ENCODE results near the gene ADA. TPM values are rescaled to one million over a fixed set of nuclear protein-coding genes. Genes with fewer than 3 reads are reported as not detected.

Gene ADA
- total RNA-seq, 1 donor from 2014 or later, result 19.2 TPM

- TF ChIP-seq CTCF (IDR thresholded peaks at IDR 0.05; ENCODE audit: insufficient read depth, low read length, poor library complexity, severe bottlenecking), result no peak
Measured at GRCh38 chr20:44649976-44650375, 1.5 kb downstream of the ADA start.

DNA sequence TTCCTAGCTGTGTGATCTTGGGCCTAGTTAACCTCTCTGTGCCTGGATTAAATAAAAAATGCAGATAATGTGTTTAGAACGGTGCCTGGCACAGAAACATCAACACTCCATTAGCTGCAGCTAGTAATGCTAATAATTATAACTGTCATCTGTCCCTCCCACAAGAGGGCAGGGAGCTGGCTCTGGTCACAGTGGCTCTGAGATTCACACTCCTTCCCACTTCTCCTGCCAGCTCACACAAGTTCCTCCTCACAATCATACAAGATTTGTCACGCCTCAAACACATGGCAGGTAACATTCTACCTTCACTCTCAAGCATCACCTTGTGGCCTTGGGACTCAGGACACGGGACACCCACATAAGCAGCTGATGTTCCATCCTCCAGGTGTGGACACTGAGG lies 2.4 kb downstream of the ADA start:
- H3K36me3 ChIP-seq (ENCODE audit: control insufficient read depth, insufficient read depth, low read length), result no peaks in the 10 kb centered on the region
- no peak overlapping the region for H3K4me3 ChIP-seq (ENCODE audit: low read depth, low read length)
- no peaks in the 10 kb centered on the region for H3K27me3 ChIP-seq (ENCODE audit: control insufficient read depth, insufficient read depth, low read length)
- no peak for DNase-seq (ENCODE audit: low read depth)
- no peak for TF ChIP-seq CTCF (IDR thresholded peaks at IDR 0.05; ENCODE audit: insufficient read depth, low read length, poor library complexity, severe bottlenecking)

More at GRCh38 chr20:44649976-44650375, 1.5 kb downstream of the ADA start:
- Histone ChIP-seq H3K36me3 (ENCODE audit: control insufficient read depth, insufficient read depth, low read length) (no peaks in the 10 kb centered on the region), H3K4me3 (ENCODE audit: low read depth, low read length) (no peak overlapping the region), H3K27me3 (ENCODE audit: control insufficient read depth, insufficient read depth, low read length) (no peaks in the 10 kb centered on the region)
- DNase-seq (ENCODE audit: low read depth), result no peak

DNA sequence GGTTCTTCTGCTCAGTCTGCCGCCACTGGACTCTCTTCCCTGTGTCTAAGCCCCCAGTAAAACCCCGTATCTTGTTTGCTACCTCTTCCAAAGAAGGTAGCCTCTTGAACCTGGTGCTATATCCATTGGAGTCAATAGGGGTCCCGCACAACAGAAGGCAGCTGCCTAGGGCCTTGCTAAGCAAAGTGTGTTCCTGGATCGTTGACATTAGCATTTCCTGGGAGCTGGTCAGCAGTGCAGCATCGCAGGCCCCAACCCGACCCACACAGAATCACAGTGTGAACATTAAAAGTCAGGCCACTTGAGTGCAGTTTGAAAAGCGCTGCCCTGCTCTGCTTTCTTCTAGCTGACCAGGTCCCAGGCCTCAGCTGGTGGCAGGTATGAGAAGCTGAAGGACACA lies 2.9 kb downstream of the ADA start:
- no peaks in the 10 kb centered on the region for H3K27me3 ChIP-seq (ENCODE audit: control insufficient read depth, insufficient read depth, low read length)
- H3K4me3 ChIP-seq (ENCODE audit: low read depth, low read length), result no peak overlapping the region
- TF ChIP-seq CTCF (IDR thresholded peaks at IDR 0.05; ENCODE audit: insufficient read depth, low read length, poor library complexity, severe bottlenecking), result no peak
- no peaks in the 10 kb centered on the region for H3K36me3 ChIP-seq (ENCODE audit: control insufficient read depth, insufficient read depth, low read length)
- DNase-seq (ENCODE audit: low read depth), result no peak

- no peak for DNase-seq (ENCODE audit: low read depth)
- H3K27me3 ChIP-seq (ENCODE audit: control insufficient read depth, insufficient read depth, low read length), result no peaks in the 10 kb centered on the region
- H3K36me3 ChIP-seq (ENCODE audit: control insufficient read depth, insufficient read depth, low read length), result no peaks in the 10 kb centered on the region
- no peak overlapping the region for H3K4me3 ChIP-seq (ENCODE audit: low read depth, low read length)
- no peak for TF ChIP-seq CTCF (IDR thresholded peaks at IDR 0.05; ENCODE audit: insufficient read depth, low read length, poor library complexity, severe bottlenecking)
Measured at GRCh38 chr20:44648068-44648467, 3.4 kb downstream of the ADA start.

- no peaks in the 10 kb centered on the region for H3K36me3 ChIP-seq (ENCODE audit: control insufficient read depth, insufficient read depth, low read length)
- no peak overlapping the region for H3K4me3 ChIP-seq (ENCODE audit: low read depth, low read length)
- H3K27me3 ChIP-seq (ENCODE audit: control insufficient read depth, insufficient read depth, low read length), result no peaks in the 10 kb centered on the region
- no peak for DNase-seq (ENCODE audit: low read depth)
- TF ChIP-seq CTCF (IDR thresholded peaks at IDR 0.05; ENCODE audit: insufficient read depth, low read length, poor library complexity, severe bottlenecking), result no peak
Measured at GRCh38 chr20:44646641-44647274, 4.7 kb downstream of the ADA start.

- Histone ChIP-seq H3K36me3 (ENCODE audit: control insufficient read depth, insufficient read depth, low read length) (no peaks in the 10 kb centered on the region), H3K27me3 (ENCODE audit: control insufficient read depth, insufficient read depth, low read length) (no peaks in the 10 kb centered on the region), H3K4me3 (ENCODE audit: low read depth, low read length) (no peak overlapping the region)
- no peak for DNase-seq (ENCODE audit: low read depth)
- TF ChIP-seq CTCF (IDR thresholded peaks at IDR 0.05; ENCODE audit: insufficient read depth, low read length, poor library complexity, severe bottlenecking), result no peak
Measured at GRCh38 chr20:44646023-44646640, 5.4 kb downstream of the ADA start.

Measured in kidney epithelial cell (primary cell).